Upper lobe of left lung (tissue), 6 donors: Measurements from ENCODE around the gene ADAM12. TPM values are rescaled to one million over a fixed set of nuclear protein-coding genes. Genes with fewer than 3 reads are reported as not detected.

Experiments
- ATAC-seq, 2 donors: fragments of 200-7000 bp; cut with Tn5 transposase; one replicate each; pipeline ENCODE4 v1.9.1; 2022; ENCODE audit warnings: mild to moderate bottlenecking in 2 of 2, moderate library complexity in 2 of 2; ENCODE audit not compliant: low FRiP score in 2 of 2
- DNase-seq, 2 donors: peaks; one replicate each; pipeline ENCODE4 v3.0.0-alpha.2; 2019 to 2020
- H3K27ac ChIP-seq, 4 donors: fragments of 200-600 bp; sonication (generic); one replicate each; pipeline ENCODE4 v1.5.1; 2016 to 2019
- H3K27me3 ChIP-seq, 4 donors: fragments of 200-600 bp; sonication (generic); one replicate each; pipeline ENCODE4 v1.5.1; 2017 to 2019
- H3K36me3 ChIP-seq, 4 donors: fragments of 200-600 bp; sonication (generic); one replicate each; pipeline ENCODE4 v1.5.1; 2016 to 2019
- H3K4me1 ChIP-seq, 4 donors: fragments of 200-600 bp; sonication (generic); one replicate each; pipeline ENCODE4 v1.5.1; 2018 to 2019
- H3K4me3 ChIP-seq, 4 donors: fragments of 200-600 bp; sonication (generic); one replicate each; pipeline ENCODE4 v1.5.1; 2017 to 2019; ENCODE audit warnings: mild to moderate bottlenecking in 2 of 4, moderate library complexity in 1 of 4
- H3K9me3 ChIP-seq, 4 donors: fragments of 200-600 bp; sonication (generic); one replicate each; pipeline ENCODE4 v1.5.1; 2018 to 2019
- CTCF ChIP-seq, 6 experiments: fragments of 450-650 bp in 4 of 6; fragments of 200-600 bp in 2 of 6; sonication (generic) in 2 of 6; IDR thresholded peaks; one replicate each; pipeline ENCODE4 v1.5.1; 2016 to 2019; ENCODE audit warnings: antibody characterized with exemption in 6 of 6
- EP300 ChIP-seq, 4 donors: sonication (generic); formaldehyde crosslinking; IDR thresholded peaks; one replicate each; pipeline ENCODE4 v1.5.1; 2017; ENCODE audit warnings: antibody characterized with exemption in 4 of 4, control low read depth in 2 of 4
- POLR2A ChIP-seq, 4 donors: fragments of 450-650 bp; IDR thresholded peaks; one replicate each; pipeline ENCODE4 v1.5.1; 2016 to 2017; ENCODE audit warnings: antibody characterized with exemption in 4 of 4, mild to moderate bottlenecking in 2 of 4
- POLR2AphosphoS5 ChIP-seq, 2 donors: sonication (generic); formaldehyde crosslinking; IDR thresholded peaks; one replicate each; pipeline ENCODE4 v1.5.1; 2017; ENCODE audit warnings: antibody characterized with exemption in 2 of 2
- WGBS, 2 donors: methylation state at CpG; one replicate each; pipeline ENCODE4 v1.1.5; 2017 to 2018; 5-methylcytosine and 5-hydroxymethylcytosine counted together
- total RNA-seq, 6 donors: library from RNA; depleted of rRNA in 4 of 6; stranded (reverse); fragments of >200 nt in 4 of 6; gene quantifications; one replicate each; pipeline versions ENCODE4 v1.1.0 to v1.2.1, GENCODE V29; 2016 to 2021
- donor health status: DM: no; HTN: no; CAD: no; lungs with moderate emphysema.
- donor health status: DM: no; HTN: yes; CAD: no; lungs with severe emphysema.

ADAM12 gene, protein sequence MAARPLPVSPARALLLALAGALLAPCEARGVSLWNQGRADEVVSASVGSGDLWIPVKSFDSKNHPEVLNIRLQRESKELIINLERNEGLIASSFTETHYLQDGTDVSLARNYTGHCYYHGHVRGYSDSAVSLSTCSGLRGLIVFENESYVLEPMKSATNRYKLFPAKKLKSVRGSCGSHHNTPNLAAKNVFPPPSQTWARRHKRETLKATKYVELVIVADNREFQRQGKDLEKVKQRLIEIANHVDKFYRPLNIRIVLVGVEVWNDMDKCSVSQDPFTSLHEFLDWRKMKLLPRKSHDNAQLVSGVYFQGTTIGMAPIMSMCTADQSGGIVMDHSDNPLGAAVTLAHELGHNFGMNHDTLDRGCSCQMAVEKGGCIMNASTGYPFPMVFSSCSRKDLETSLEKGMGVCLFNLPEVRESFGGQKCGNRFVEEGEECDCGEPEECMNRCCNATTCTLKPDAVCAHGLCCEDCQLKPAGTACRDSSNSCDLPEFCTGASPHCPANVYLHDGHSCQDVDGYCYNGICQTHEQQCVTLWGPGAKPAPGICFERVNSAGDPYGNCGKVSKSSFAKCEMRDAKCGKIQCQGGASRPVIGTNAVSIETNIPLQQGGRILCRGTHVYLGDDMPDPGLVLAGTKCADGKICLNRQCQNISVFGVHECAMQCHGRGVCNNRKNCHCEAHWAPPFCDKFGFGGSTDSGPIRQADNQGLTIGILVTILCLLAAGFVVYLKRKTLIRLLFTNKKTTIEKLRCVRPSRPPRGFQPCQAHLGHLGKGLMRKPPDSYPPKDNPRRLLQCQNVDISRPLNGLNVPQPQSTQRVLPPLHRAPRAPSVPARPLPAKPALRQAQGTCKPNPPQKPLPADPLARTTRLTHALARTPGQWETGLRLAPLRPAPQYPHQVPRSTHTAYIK
- 1 to 10 TPM in 3 of 6 donors, under 1 TPM in 3; 0.44 to 3.7 (median 0.82) TPM for total RNA-seq

DNA sequence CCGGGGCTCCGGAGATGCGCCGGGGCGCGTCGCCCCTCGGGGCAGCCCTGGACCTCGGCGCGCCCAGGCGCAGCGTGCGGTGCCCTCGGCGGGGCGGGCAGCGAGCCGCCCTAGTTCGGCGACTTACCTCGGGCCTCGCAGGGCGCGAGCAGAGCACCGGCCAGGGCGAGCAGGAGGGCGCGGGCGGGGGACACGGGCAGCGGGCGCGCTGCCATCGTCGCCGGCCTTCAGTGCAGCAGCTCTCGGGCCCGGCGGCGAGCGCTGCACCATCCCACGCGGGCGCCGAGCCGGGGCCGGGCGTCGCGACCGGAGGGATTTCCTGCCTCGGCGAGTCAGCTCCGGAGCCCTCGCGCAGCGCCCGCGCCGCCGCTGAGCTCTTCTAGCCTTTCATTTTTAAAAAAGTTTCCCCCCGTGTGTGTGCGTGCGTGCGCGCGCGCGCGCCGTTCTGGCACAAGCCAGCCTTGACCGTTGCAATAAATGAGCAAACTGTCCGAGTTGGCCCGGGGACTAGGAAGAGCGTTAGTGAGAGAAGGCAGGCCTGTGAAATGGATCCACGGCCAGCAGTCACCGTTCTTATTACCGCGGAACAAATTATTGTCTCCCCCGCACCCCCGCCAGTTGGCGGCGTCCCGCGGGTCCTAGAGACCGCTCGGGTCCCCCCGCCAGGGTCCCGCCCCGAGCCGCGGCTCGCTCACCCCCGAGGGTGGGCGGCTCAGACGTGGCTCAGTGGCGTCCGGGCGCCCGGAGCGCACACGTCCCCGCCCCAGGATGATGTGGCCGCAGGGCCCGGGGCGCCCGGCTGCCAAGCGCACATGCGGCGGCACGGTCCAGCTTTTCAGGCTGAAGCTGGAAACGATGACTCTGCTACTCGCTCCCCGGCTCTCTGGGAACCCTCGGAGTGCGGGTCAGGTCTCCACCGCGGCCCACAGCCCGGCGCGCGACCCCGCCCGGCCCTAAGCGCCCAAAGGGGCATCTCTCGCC, at the start of gene ADAM12:
ADAM12 (minus strand) TSS at position 547 of the 981 bp plus-strand sequence; CDS start at position 215, 332 bp downstream.
- 0 to 9% methylated on average over 6 to 78 of the region's 127 CpGs for WGBS, 2 donors
- DNase-seq, result peak in 1 of 2 donors; percentile 91
- Histone ChIP-seq H3K36me3 (no peaks in the 10 kb centered on the region), H3K4me1 (peaks cover 0 to 21% (median 11%) of the 10 kb centered on the region in 4 donors), H3K4me3 (peak within 1 kb of the TSS in 3 of 4 donors; percentile 37 to 53 (median 50)), H3K9me3 (no peaks in the 10 kb centered on the region), H3K27me3 (peaks cover 0 to 19% (median 8%) of the 10 kb centered on the region in 4 donors), H3K27ac (no peak within 1 kb of the TSS)
- TF ChIP-seq POLR2AphosphoS5 (IDR thresholded peaks at IDR 0.05) (no peak), CTCF (IDR thresholded peaks at IDR 0.05) (no peak), POLR2A (IDR thresholded peaks at IDR 0.05) (no peak), EP300 (IDR thresholded peaks at IDR 0.05) (no peak)
- ATAC-seq, result peak in 1 of 2 donors; percentile 78

DNA sequence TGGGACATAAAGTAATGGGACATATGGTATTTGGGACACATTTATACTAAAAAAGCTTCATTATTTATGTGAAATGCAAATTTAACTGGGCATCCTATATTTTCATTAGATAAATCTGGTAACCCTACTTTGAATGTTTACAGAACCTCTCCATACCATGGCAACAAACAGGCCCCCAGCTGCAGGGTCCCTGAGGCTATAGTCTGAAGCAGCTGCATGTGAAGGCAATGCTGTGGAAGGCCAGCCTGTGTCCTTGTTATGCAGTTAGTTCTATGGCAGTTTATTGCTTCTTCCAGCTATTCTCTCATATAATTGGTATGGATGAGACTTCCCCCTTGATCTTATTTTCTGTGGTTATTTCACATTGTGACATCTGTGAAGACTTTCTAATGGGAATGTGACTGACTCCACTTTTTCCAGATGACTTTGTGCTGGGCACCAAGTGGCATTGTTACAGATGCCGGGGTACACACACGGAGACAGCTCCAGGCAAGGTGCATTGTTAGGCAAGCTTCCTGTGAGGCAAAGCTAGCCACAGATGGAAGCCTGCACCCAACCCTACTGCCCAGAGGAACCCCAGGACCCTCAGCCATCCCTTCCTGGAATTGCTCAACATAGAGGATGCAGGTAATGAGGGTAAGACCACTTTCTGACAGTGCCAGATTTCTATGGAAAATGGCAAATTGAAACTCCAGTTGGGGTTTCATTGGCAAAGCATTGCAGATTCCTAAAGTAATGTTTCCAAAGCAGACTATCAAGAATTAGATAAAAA, 49.5 kb upstream of the ADAM12 start:
- Histone ChIP-seq H3K27me3 (no peaks in the 10 kb centered on the region), H3K27ac (no peak overlapping the region), H3K36me3 (no peaks in the 10 kb centered on the region), H3K4me1 (no peaks in the 10 kb centered on the region), H3K4me3 (no peak overlapping the region), H3K9me3 (no peaks in the 10 kb centered on the region)
- 76% methylated on average over 2 of the region's 2 CpGs; no CpG with 5 or more reads in 1 of the 2 donors for WGBS, 2 donors
- DNase-seq, result no peak
- TF ChIP-seq CTCF (IDR thresholded peaks at IDR 0.05), result no peak
- TF ChIP-seq EP300 (IDR thresholded peaks at IDR 0.05), result no peak
- no peak for TF ChIP-seq POLR2A (IDR thresholded peaks at IDR 0.05)
- no peak for TF ChIP-seq POLR2AphosphoS5 (IDR thresholded peaks at IDR 0.05)
- ATAC-seq, result no peak

- no peak for TF ChIP-seq POLR2A (IDR thresholded peaks at IDR 0.05)
- Histone ChIP-seq H3K27me3 (no peaks in the 10 kb centered on the region), H3K36me3 (no peaks in the 10 kb centered on the region), H3K27ac (no peak overlapping the region), H3K4me3 (no peak overlapping the region), H3K9me3 (no peaks in the 10 kb centered on the region), H3K4me1 (no peaks in the 10 kb centered on the region)
- ATAC-seq, result no peak
- no peak for DNase-seq
- WGBS, 2 donors, result 74 to 75% methylated on average over 5 of the region's 5 CpGs
Observed at GRCh38 chr10:126434235-126434634, 46.0 kb upstream of the ADAM12 start.

DNA sequence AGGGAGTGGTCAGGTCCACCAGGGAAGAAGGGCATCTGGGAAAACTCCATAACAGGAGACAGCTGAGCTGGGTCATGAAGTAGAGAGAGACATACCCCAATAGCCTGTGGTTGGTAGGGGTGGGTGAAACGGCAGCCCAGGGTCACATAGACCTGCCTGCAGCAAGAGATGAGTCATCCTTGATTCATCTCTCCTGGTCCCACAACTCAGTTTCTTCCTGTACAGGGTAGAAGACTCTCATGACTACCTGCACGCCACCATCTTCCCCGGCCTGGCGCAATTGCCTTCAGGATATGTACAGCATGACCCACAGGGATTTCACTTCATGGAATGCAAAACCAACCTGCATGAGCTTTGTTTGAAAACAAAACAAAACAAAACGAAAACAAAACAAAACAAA, 45.1 kb upstream of the ADAM12 start:
- ATAC-seq (no peak), DNase-seq (no peak)
- Histone ChIP-seq H3K27ac (no peak overlapping the region), H3K4me1 (no peaks in the 10 kb centered on the region), H3K36me3 (no peaks in the 10 kb centered on the region), H3K9me3 (no peaks in the 10 kb centered on the region), H3K4me3 (no peak overlapping the region), H3K27me3 (no peaks in the 10 kb centered on the region)
- TF ChIP-seq POLR2AphosphoS5 (IDR thresholded peaks at IDR 0.05), result no peak
- no peak for TF ChIP-seq POLR2A (IDR thresholded peaks at IDR 0.05)
- TF ChIP-seq CTCF (IDR thresholded peaks at IDR 0.05), result no peak
- no peak for TF ChIP-seq EP300 (IDR thresholded peaks at IDR 0.05)
- WGBS, 2 donors, result 74 to 81% methylated on average over 5 of the region's 5 CpGs
